Stomach smooth muscle (tissue), 2 donors: ENCODE data around the gene CHMP3.

Experiments
- H3K27ac ChIP-seq: one replicate; pipeline ENCODE4 v1.7.0; 2013; ENCODE audit warnings: mild to moderate bottlenecking, low read length, inconsistent platforms
- H3K27me3 ChIP-seq, 2 donors: one replicate each; pipeline ENCODE4 v1.7.0; 2013; ENCODE audit warnings: low read length in 2 of 2; ENCODE audit not compliant: insufficient read depth in 2 of 2, control insufficient read depth in 1 of 2
- H3K36me3 ChIP-seq, 2 donors: one replicate each; pipeline ENCODE4 v1.7.0; 2013; ENCODE audit warnings: low read length in 2 of 2; ENCODE audit not compliant: control insufficient read depth in 2 of 2, insufficient read depth in 2 of 2
- H3K4me1 ChIP-seq: one replicate; pipeline ENCODE4 v1.7.0; 2013; ENCODE audit warnings: low read length; ENCODE audit not compliant: control insufficient read depth, insufficient read depth
- H3K4me3 ChIP-seq, 2 donors: one replicate each; pipeline ENCODE4 v1.7.0; 2013; ENCODE audit warnings: low read length in 2 of 2
- H3K9ac ChIP-seq, 2 donors: one replicate each; pipeline ENCODE4 v1.7.0; 2013; ENCODE audit warnings: low read length in 2 of 2, mild to moderate bottlenecking in 1 of 2
- H3K9me3 ChIP-seq, 2 donors: one replicate each; pipeline ENCODE4 v1.7.0; 2013; ENCODE audit warnings: low read length in 2 of 2; ENCODE audit not compliant: control insufficient read depth in 2 of 2
- donor health status: healthy.
- donor health status: Pancreatic carcinoma.

The CHMP3 gene

GRCh38 chr2:86533589-86533988 lies 29.7 kb downstream of the CHMP3 start:
- Histone ChIP-seq H3K36me3 (peaks cover 0 to 3% of the 10 kb centered on the region in 2 donors), H3K9ac (no peak overlapping the region), H3K4me3 (no peak overlapping the region)

GRCh38 chr2:86525421-86526340 lies 37.6 kb downstream of the CHMP3 start:
- Histone ChIP-seq H3K4me3 (no peak overlapping the region), H3K9me3 (peaks cover 0 to under 1% of the 10 kb centered on the region in 2 donors), H3K36me3 (peaks cover 2 to 3% of the 10 kb centered on the region in 2 donors), H3K4me1 (no peaks in the 10 kb centered on the region), H3K27ac (no peak overlapping the region), H3K9ac (no peak overlapping the region), H3K27me3 (no peaks in the 10 kb centered on the region)

More at GRCh38 chr2:86533589-86533988, 29.7 kb downstream of the CHMP3 start:
- Histone ChIP-seq H3K27me3 (no peaks in the 10 kb centered on the region), H3K9me3 (no peaks in the 10 kb centered on the region), H3K4me1 (no peaks in the 10 kb centered on the region), H3K27ac (no peak overlapping the region)

- H3K9ac ChIP-seq, result no peak overlapping the region
- H3K27me3 ChIP-seq, result no peaks in the 10 kb centered on the region
- peaks cover 2% of the 10 kb centered on the region in 2 donors for H3K36me3 ChIP-seq
- peaks cover 0 to 3% of the 10 kb centered on the region in 2 donors for H3K9me3 ChIP-seq
- H3K27ac ChIP-seq, result no peak overlapping the region
- H3K4me3 ChIP-seq, result no peak overlapping the region
- H3K4me1 ChIP-seq, result no peaks in the 10 kb centered on the region
Measured at GRCh38 chr2:86523491-86523890, 39.8 kb downstream of the CHMP3 start.

GRCh38 chr2:86522711-86523110 lies 40.5 kb downstream of the CHMP3 start:
- Histone ChIP-seq H3K4me3 (no peak overlapping the region), H3K36me3 (peaks cover 2% of the 10 kb centered on the region in 2 donors)

GRCh38 chr2:86521922-86522321 lies 41.3 kb downstream of the CHMP3 start:
- Histone ChIP-seq H3K9ac (no peak overlapping the region), H3K27ac (no peak overlapping the region), H3K4me1 (no peaks in the 10 kb centered on the region), H3K27me3 (no peaks in the 10 kb centered on the region), H3K36me3 (peaks cover 2% of the 10 kb centered on the region in 2 donors), H3K4me3 (no peak overlapping the region), H3K9me3 (peaks cover 0 to 3% of the 10 kb centered on the region in 2 donors)

More at GRCh38 chr2:86522711-86523110, 40.5 kb downstream of the CHMP3 start:
- no peaks in the 10 kb centered on the region for H3K4me1 ChIP-seq
- peaks cover 0 to 3% of the 10 kb centered on the region in 2 donors for H3K9me3 ChIP-seq
- H3K9ac ChIP-seq, result no peak overlapping the region
- H3K27me3 ChIP-seq, result no peaks in the 10 kb centered on the region
- H3K27ac ChIP-seq, result no peak overlapping the region

GRCh38 chr2:86520153-86520552 lies 43.1 kb downstream of the CHMP3 start:
- H3K4me3 ChIP-seq, result no peak overlapping the region
- H3K36me3 ChIP-seq, result peaks cover 2% of the 10 kb centered on the region in 2 donors
- H3K4me1 ChIP-seq, result no peaks in the 10 kb centered on the region
- H3K9me3 ChIP-seq, result peaks cover 0 to 3% of the 10 kb centered on the region in 2 donors
- no peak overlapping the region for H3K9ac ChIP-seq
- H3K27ac ChIP-seq, result no peak overlapping the region
- no peaks in the 10 kb centered on the region for H3K27me3 ChIP-seq

- no peaks in the 10 kb centered on the region for H3K4me1 ChIP-seq
- no peaks in the 10 kb centered on the region for H3K27me3 ChIP-seq
- peaks cover 0 to 3% of the 10 kb centered on the region in 2 donors for H3K9me3 ChIP-seq
- H3K27ac ChIP-seq, result no peak overlapping the region
- H3K36me3 ChIP-seq, result peaks cover 2% of the 10 kb centered on the region in 2 donors
- H3K4me3 ChIP-seq, result no peak overlapping the region
- no peak overlapping the region for H3K9ac ChIP-seq
Measured at GRCh38 chr2:86519349-86519748, 43.9 kb downstream of the CHMP3 start.

- no peak overlapping the region for H3K4me3 ChIP-seq
- H3K36me3 ChIP-seq, result peaks cover 2% of the 10 kb centered on the region in 2 donors
- no peaks in the 10 kb centered on the region for H3K27me3 ChIP-seq
- H3K9me3 ChIP-seq, result peaks cover 0 to 3% of the 10 kb centered on the region in 2 donors
- no peaks in the 10 kb centered on the region for H3K4me1 ChIP-seq
- no peak overlapping the region for H3K9ac ChIP-seq
- H3K27ac ChIP-seq, result no peak overlapping the region
Measured at GRCh38 chr2:86518481-86518880, 44.8 kb downstream of the CHMP3 start.

- Histone ChIP-seq H3K4me1 (no peaks in the 10 kb centered on the region), H3K36me3 (peaks cover 5 to 8% of the 10 kb centered on the region in 2 donors), H3K9ac (no peak overlapping the region)
Measured at GRCh38 chr2:86513948-86514660, 49.1 kb downstream of the CHMP3 start.

GRCh38 chr2:86512892-86513291 lies 50.4 kb downstream of the CHMP3 start:
- no peaks in the 10 kb centered on the region for H3K4me1 ChIP-seq
- peaks cover 15 to 20% of the 10 kb centered on the region in 2 donors for H3K36me3 ChIP-seq
- H3K27me3 ChIP-seq, result no peaks in the 10 kb centered on the region

More at GRCh38 chr2:86513948-86514660, 49.1 kb downstream of the CHMP3 start:
- no peaks in the 10 kb centered on the region for H3K9me3 ChIP-seq
- no peaks in the 10 kb centered on the region for H3K27me3 ChIP-seq
- no peak overlapping the region for H3K4me3 ChIP-seq
- no peak overlapping the region for H3K27ac ChIP-seq

More at GRCh38 chr2:86512892-86513291, 50.4 kb downstream of the CHMP3 start:
- Histone ChIP-seq H3K9ac (no peak overlapping the region), H3K27ac (no peak overlapping the region), H3K4me3 (no peak overlapping the region), H3K9me3 (no peaks in the 10 kb centered on the region)
